GM21717 (cell line): ENCODE data around the gene SLC17A7.

Experiments used
- ATAC-seq: cut with Tn5 transposase; IDR thresholded peaks from one replicate; pipeline ENCODE4 v1.9.1; 2021; ENCODE audit warnings: mild to moderate bottlenecking, moderate library complexity; ENCODE audit not compliant: unreplicated experiment

SLC17A7 gene

DNA sequence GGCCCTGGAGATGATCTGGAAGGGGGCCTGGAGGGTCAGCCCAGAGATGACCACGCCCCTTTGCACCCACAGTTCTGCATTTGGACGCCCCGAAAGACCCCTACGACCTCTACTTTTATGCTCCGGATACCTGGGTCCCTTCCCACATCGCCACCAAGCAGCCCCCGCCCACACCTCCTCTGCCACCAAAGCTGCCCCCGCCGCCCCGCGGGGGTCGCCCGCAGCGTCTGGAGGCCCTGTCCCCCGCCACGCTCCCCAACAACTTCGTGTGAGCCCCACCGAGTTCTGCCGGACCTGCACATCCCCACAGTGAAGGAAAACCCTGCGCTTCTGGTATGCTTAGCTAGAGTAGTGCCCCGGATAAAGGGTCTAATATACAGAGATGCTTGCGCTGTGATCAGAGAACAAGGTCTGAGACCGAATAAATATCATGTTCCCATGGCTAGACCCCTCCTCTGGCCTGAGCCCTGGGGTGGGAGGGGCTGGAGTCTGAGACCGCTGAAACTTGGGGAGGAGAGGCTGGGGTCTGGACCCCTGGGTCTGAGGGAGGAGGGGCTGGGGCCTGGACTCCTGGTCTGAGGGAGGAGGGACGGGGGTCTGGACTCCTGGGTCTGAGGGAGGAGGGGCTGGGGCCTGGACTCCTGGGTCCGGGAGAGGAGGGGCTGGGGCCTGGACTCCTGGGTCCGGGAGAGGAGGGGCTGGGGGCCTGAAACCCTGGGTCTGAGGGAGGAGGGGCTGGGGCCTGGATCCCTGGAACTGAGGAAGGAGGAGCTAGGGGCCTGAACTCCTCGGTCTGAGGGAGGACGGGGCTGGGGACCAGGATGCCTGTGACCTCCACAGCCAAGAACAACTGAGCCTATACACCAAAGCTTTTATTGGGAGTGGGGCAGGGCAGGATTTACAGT lies 12.5 kb downstream of the SLC17A7 start:
- ATAC-seq = no peak

DNA sequence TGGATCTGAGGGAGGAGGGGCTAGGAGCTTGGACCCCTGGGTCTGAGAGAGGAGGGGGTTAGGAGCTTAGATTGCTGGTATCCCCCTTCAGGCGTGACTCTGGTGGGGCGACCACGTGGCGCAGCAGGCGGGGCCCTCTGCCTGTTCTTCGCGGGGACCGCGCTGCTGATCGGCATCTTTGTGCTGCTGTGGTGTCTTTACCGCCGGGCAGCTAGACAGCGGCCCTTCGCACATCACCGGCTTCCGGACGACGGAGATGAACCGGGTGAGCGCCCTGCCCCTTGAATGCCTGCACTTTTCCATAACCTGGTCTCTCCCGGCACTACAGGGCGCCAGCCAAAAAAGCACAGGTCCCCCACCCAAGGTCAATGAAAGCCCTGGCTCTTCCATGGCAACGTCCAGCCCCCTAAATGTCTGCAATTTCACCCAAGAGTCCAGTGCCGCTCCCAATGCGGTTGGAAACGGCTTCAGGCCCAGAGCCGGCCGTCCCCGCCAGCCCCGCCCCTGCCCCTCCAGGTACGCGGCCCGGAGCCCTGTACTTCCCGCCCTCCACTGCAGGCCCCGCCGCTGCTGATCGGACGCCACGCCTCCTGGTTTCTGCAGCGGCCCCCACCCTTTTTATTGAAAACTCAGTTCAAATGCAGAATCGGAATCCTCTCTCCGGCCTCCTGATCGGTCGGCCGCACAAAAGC lies 13.3 kb downstream of the SLC17A7 start:
- no peak for ATAC-seq

DNA sequence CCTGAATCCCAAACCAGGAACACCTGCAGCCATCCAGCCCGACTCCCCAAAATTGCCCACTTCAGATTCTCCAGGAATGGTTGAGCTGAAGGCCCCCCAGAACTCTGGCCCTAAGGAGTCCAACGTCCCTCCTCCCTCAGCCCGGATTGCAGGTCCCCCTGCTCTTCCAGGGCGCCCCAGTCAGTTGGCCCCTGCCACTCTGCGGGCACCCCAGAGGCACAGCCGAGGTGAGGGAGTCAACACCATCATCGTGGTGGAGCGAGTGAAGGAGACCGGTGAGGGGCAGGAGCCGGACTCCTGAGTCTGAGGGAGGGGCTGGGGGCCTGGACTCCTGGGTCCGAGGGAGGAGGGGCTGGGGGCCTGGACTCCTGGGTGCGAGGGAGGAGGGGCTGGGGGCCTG lies 14.0 kb downstream of the SLC17A7 start:
- ATAC-seq = no peak

DNA sequence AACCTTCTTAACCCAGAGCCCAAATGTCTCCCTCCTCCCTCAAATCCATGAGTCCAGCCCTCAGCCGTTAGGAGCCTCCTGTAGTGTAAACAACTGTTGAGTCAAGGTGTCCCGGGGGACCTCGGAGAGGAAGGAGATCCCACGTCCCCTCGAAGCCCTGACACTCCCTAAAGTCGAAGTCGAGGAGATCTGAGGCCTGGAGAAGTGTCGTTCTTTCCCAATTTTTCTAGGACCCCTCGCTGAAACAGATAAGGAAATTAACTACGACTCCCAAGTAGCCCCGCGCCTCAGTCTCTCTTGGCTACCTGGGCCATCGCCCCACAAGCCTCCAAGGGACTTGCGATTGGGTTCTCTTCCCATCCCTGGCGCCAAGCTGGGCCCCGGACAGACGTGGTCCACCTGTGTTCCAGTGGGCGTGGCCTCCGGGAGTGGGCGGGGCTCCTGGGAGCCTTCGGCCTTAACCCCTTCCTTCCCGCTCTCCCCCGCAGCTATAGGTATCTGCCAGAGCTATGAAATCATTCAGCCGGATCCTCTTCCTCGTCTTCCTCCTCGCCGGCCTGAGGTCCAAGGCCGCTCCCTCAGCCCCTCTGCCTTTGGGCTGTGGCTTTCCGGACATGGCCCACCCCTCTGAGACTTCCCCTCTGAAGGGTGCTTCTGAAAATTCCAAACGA lies 15.3 kb downstream of the SLC17A7 start:
- ATAC-seq = no peak

DNA sequence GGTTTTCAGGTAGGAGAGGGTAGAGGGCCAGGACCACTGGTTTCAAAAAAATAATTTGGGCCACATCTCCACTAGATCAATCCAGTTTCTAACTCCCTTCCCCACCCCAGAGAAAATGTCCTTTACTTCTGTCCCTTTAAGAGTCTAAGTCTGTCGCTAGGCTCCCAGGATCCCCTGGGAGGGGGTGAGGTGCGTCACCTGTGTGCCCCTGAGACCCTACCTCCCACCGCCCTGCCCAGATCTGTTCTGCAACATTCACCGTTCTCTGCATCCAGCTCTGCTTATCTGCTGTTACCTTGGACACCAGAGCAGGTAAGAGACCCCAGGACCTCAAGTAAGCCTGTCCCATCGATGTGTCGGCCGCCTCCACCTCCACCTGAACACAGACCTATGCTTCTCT lies 16.1 kb downstream of the SLC17A7 start, which contains the start of gene GFY:
Gene GFY, plus strand, starts transcription at position 211 of the 400 bp plus-strand sequence. CDS start 1,043 bp downstream, outside the sequence.
- ATAC-seq = no peak

DNA sequence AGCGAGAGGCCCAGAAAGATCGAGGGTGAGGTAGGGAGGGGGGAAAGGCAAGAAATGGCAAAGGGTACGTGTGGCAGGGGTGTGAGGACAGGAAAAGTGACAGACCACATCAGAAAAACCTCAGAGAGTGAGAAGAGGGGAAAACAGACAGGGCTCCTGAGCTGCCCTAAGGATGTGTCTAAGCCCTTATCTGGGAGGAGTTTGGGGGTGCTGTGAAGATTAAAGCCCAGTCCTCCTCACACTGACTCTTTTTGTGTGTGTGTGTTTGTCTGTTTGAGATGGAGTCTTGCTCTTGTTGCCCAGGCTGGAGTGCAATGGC lies 17.4 kb downstream of the SLC17A7 start:
- ATAC-seq = no peak

DNA sequence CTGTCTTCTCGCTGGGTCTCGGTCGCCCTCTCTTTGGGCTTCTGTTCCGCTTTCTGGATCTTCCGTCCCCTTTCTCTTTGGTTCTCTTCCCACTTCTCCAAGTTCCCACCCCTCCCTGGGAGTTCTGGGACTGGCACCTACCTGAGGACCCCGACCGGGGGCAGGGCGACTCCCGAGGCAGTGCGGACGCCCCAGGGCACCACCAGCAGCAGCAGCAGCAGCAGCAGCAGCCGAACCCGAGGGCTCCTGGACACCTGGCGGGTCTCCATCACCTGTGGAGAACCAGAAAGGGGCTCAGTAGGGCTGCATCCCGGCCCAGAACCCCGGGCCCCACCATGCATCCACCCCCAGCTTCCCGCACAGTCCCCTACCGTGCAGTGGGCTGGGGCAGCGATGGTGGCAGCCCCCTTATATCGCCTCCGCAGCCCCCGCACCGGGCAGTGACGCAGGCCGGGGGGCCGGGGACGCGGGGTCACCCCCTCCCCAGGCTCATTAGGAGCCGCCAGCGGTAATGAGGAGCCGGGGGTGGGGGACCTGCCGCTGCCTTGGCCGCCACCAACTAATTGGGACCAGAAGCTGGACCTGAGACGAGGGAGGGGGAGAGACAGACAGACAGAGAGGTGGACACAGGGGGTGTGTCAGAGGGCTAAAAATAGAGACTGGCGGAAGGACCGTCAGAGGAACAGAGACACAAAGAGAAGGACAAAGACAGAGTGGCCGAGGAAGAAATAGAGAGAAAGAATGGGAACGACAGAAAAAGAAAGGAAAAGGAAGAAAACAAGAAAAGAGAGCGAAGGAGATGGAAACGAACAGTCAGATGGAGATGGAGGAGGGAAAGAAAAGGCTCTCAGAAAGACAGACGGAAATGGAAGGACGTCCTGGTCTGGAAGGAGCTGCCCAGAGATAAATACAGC lies 18.0 kb downstream of the SLC17A7 start, which contains the start of gene PTH2:
Gene PTH2, minus strand, starts transcription at position 371 of the 914 bp plus-strand sequence. Its CDS starts 102 bp downstream, at position 269.
- no peak for ATAC-seq

DNA sequence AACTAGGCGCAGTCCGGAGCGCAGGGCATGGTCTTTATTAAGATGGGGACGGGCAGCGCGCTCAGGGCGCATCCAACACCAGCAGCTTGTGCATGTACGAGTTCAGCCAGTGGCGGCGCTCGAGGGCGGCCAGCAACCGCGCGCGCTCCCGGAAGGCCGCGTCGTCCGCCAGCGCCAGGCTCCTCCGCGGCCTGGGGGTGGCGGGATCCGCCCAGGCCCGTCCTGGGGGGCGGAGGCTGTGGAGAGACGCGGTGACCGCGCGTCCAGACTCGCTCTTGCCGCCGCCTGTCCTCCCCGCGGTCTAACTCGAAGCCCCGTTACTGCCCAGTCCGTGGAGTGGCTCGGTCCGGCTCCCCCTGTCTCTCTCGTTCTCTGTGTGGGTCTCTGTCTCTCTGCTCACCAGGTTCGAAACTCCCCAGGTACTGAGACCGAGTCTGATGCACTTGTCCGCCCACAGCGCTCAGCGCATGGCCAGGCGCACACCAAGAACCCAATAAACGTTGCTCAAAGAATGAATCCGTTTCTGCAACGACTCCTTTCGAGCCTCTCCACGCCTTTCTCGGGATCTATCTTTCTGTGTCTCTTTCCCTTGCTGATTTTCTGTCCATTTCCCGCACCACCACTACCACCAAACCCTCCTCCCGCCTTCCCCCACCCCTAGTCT lies 18.8 kb downstream of the SLC17A7 start:
- ATAC-seq = no peak

DNA sequence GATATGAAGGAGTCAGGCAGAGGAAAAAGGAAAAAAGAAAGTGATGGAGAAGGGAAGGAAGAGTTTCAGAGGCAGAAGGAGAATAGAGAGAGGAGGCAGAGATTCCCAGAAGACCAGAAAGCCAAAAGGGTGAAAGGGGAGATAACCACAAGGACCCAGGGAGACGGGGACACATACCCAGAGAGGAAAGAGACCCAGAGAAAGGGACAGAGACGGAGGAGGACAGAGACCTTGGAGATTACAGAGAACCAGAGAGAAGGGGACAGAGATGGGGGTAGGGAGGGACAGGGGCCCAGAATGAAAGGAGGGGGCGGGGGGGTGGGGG lies 19.5 kb downstream of the SLC17A7 start:
- ATAC-seq = no peak

DNA sequence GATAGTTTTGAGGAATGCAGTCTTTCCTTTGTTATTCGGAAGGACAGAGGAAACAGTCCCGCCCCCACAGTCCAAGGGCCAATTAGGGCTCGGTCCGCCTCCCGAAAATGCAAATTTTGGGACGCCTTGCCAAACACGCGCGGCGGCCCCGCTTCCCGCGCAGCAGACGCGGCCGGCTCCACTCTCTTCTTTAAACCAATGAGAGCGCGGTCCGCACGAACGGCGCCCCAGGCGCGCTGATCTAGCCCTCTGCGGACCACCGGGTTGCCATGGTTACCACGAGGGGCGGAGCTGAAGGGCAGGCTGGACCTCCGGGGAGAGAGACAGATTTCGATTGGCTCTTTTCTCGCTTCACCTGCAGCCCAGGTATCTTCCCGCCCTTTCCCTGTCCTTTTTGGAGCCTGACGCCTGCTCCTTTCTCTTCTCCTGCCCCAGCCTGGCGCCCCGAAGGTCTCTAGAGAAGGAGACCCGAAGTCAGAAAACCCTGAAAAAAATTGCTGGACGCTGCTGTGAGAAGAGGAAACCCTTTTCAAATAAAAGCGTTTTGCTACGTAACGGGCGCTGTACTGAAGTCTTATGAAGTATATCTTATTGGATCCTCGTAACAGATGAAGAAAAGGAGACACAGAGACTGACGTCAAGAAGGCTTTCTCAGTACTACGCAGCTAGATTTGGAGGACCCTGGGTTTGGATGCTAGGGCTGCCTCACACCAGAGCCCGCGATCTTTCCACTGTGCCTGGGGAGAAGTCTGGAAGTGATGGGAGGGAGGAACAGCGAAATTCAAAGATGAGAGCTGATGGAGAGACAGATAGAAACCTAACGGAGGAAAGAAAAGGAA lies 20.1 kb downstream of the SLC17A7 start:
- ATAC-seq = no peak

DNA sequence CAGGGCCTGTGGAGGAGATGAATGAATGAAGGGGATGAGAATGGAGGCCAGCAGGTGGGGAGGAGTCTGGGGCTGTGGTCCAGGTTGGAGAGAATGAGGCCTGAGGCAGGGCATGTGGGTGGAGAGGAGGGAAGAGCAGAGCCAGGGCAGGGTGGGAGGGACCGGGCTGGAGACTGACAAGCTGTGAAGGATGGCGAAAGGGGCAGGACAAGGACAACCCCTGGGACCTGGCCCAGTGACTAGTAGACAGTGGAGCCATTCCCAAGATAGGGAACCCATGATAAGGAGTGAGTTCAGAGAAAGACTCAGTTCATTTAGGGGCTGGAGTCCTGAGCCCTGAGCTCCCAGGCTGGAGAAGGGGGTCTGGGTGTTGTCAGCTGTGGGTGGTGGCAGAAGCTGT lies 21.1 kb downstream of the SLC17A7 start:
- no peak for ATAC-seq

DNA sequence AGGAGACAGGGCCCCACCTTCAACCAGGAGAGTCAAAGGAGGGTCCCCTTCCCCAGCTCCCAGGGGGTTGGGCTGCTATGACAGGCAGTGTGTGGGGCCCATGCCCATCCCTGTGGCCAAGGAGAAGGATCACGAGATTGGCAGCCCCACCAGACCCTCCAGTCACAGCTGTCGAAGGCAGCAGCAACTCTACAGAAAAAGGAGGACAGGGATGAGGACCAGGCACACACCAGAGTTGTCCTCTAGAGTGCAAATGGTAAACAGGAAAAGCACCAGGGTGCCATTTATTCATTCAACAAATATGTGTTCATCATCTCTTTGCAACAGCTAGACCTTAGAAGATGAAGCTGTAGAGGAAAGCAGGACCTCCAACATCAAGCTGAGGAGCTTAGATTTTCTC lies 22.2 kb downstream of the SLC17A7 start:
- ATAC-seq = no peak

DNA sequence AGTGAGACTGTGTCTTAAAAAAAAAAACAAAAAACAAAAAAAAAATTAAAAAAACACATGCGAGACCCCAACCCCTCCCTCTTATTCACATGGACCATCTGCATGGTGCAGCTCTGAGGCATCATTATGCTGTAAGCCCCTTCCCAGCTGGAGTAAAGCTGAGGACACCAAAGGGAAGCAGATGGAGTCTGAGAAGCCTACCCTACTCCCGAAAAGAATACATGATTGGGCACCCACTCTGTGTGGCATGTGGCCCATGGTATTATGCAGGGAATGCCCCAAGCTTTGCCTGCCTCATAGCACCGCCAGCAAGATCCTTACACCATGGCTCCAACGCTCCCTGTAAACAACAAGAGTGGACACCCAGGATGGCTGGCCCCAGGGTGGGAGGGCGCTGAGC lies 22.8 kb downstream of the SLC17A7 start:
- ATAC-seq = no peak

DNA sequence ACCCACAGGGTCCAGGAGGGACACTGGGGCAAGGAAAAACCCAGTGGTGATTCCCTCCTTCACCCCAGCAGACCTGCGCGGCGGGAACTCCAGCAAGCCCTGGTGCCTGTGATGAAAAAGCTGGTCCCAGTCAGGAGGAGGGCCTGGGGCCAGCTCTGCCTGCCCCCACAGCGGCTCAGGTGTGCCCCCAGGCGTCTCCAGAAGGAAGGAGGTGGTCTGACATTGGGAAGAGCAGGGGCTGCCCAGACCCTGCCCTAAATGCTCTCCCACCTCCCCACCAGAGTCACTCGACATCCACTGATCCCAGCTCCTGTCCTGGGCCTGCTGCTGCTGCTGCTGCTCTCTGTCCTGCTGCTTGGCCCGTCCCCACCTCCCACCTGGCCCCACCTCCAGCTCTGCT lies 24.2 kb downstream of the SLC17A7 start:
- no peak for ATAC-seq

DNA sequence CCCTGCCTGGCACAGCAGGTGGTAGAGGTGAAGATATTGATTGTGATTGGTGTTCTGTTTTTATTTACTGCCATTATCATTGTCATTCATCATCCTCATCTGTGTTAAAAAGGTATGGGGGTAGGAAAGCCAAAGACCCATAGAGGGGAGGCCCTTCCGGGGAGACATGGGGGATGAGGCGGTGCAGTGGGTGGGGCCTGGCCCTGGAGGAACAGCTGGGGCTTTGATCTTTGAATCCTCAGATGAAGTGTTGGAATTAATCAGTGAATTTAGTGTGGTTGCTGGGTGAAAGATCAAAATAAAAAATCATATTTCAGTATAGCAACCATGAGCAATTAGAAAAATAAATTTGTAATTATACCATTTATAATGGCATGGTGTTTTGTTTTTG lies 25.5 kb downstream of the SLC17A7 start:
- no peak for ATAC-seq

DNA sequence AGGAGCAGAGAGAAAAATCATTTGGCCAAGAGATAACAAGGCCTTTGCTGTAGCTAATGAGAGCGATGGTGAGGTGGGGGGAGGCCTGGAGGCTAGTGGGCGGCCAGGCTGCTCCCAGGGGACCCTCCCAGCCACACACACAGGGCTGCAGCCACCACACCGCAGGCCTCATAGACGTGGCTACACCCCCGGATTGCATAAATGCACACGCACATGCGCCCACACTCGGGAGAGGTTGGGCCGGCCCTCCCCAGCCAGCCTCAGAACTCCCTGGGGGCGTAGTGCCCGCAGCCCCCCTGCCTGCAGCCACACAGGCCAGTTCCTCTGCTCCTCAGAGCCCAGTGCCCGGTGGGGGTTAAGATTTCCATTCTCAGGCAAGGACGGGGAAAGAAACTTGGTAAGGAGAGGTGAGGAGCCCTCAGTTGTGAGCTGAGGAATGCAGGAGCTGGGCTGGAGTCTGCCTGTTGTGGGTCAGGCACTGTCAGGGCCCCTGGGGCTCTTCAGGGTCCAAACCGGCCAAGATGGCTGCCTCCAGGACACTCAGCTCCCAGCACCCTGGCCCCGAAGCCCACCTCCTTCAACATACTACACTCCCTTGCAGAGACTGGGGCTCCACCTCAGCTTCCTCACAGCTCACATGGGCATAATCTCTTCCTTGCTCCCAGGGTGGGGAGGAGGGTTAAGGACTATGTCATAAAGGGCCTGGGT lies 26.1 kb downstream of the SLC17A7 start:
- ATAC-seq = no peak

DNA sequence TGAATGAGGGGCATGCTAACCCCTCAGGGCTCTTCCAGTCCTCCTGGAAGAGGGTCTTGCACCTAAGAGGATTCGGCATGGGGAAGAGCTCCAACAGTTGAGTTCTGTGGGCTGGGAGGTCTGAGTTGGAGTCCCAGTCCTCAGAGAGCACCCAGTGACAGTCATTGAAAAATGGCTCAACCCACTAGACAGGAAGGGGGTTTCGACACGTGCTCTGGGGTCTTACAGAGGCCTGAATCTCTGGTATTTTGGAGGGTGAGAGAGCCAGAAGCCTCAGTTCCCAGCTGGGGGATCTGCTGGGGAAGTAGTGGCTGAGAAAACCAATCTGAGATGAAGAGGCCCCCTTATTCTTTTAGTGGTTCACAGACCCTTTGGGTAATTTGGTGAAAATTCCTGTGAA lies 27.1 kb downstream of the SLC17A7 start:
- no peak for ATAC-seq

DNA sequence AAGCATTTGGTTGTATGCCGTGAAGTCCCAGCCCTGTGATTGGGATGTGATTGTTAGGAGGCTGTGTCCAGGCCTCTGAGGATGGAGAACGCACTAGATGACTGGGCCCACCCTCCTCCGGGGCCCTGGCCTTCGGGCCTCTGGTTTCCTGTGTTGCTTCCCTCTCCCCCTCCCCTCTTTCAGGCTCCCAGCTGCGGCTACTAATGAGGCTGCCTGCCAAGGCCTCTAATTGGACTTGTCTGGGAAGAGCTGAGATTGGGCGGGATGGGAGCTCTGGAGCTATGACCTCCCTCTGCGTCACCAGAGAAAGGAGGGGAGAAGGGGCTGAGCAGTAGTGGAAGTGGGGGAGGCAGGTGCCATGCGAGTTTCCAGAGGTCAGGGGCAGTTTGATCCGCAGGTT lies 28.0 kb downstream of the SLC17A7 start:
- no peak for ATAC-seq
